GM12878 (cell line): ENCODE data around the gene NF1. TPM values are rescaled to one million over a fixed set of nuclear protein-coding genes. Genes with fewer than 3 reads are reported as not detected.

Experiments
- ATAC-seq: fragments of 200-7000 bp; cut with Tn5 transposase; 3 replicates; pipeline ENCODE4 v1.9.1; 2020; ENCODE audit warnings: mild to moderate bottlenecking, moderate library complexity
- BruUV-seq: library from RNA; stranded (reverse); fragments of 400-500 nt; replicated peaks from 2 replicates; lab custom pipeline; 2021; lab: Mats Ljungman, UMichigan
- CTCF ChIA-PET: fragments of 300-600 bp; sonication (Branson Sonifier 250); formaldehyde crosslinking; extraction: SDS; loops from one replicate; lab custom pipeline; 2021; ENCODE audit warnings: inconsistent platforms; lab: Yijun Ruan, JAX
- POLR2A ChIA-PET: fragments of 350-600 bp; formaldehyde crosslinking; extraction: SDS; loops from one replicate; lab custom pipeline; 2021; ENCODE audit warnings: inconsistent platforms; lab: Charles Lee
- RAD21 ChIA-PET: fragments of 300-600 bp; sonication (Branson Sonifier 250); formaldehyde crosslinking; loops from one replicate; lab custom pipeline; 2023; ENCODE audit warnings: antibody characterized with exemption; ENCODE audit not compliant: unreplicated experiment; lab: Charles Lee
- SMC1A ChIA-PET: fragments of 300-600 bp; sonication (Branson Sonifier 250); formaldehyde crosslinking; loops from one replicate; lab custom pipeline; 2023; ENCODE audit not compliant: unreplicated experiment, uncharacterized antibody; lab: Charles Lee
- DNase-seq: peaks from one replicate; pipeline ENCODE4 v3.0.0-alpha.2; 2011; ENCODE audit warnings: low read depth, low spot score
- FAIRE-seq: peaks from 3 replicates; lab custom pipeline; 2011; peaks lifted over from hg19 to GRCh38; lab: Jason Lieb, UNC
- H2AFZ ChIP-seq: 2 replicates; pipeline ENCODE4 v1.6.0; 2011; ENCODE audit warnings: low read depth, low read length, control low read depth; ENCODE audit not compliant: control insufficient read depth
- H3K27ac ChIP-seq: 2 replicates; pipeline ENCODE4 v1.5.1; 2011; ENCODE audit warnings: control low read depth; ENCODE audit not compliant: control insufficient read depth, insufficient read depth
- H3K27me3 ChIP-seq, 2 experiments: replicated peaks in 1 of 2; 2 replicates each; pipeline versions ENCODE4 v1.6.0 to v1.6.1; 2011; ENCODE audit warnings: low read length in 1 of 2; ENCODE audit not compliant: control insufficient read depth in 2 of 2, insufficient read depth in 2 of 2
- H3K36me3 ChIP-seq, 2 experiments: 2 replicates each; pipeline ENCODE4 v1.5.1; 2011; ENCODE audit warnings: low read length in 1 of 2; ENCODE audit not compliant: control insufficient read depth in 2 of 2, insufficient read depth in 2 of 2
- H3K4me1 ChIP-seq: 2 replicates; pipeline ENCODE4 v1.6.1; 2011; ENCODE audit warnings: mild to moderate bottlenecking, low read length, moderate library complexity, mixed read lengths; ENCODE audit not compliant: control insufficient read depth, insufficient read depth
- H3K4me2 ChIP-seq: 2 replicates; pipeline ENCODE4 v1.6.0; 2011; ENCODE audit warnings: control low read depth; ENCODE audit not compliant: control insufficient read depth, insufficient read depth
- H3K4me3 ChIP-seq: fragments of 200-600 bp; sonication (generic); 2 replicates; pipeline ENCODE4 v1.5.1; 2016
- H3K79me2 ChIP-seq: 2 replicates; pipeline ENCODE4 v1.6.0; 2011; ENCODE audit warnings: low read length; ENCODE audit not compliant: control insufficient read depth, insufficient read depth
- H3K9ac ChIP-seq: 2 replicates; pipeline ENCODE4 v1.8.0; 2011; ENCODE audit warnings: low read length, control low read depth, mixed read lengths; ENCODE audit not compliant: control insufficient read depth, insufficient read depth
- H3K9me3 ChIP-seq: replicated peaks from 3 replicates; pipeline ENCODE4 v1.5.1; 2011; ENCODE audit warnings: mild to moderate bottlenecking, low read length; ENCODE audit not compliant: control insufficient read depth, insufficient read depth
- H4K20me1 ChIP-seq: 2 replicates; pipeline ENCODE4 v1.6.0; 2011; ENCODE audit not compliant: control insufficient read depth, insufficient read depth
- IRF4 ChIP-seq: IDR thresholded peaks from 2 replicates; pipeline ENCODE4 v1.6.1; 2011; ENCODE audit warnings: low read depth, low read length
- NFIC ChIP-seq: IDR thresholded peaks from 2 replicates; pipeline ENCODE4 v1.6.1; 2012; ENCODE audit warnings: low read depth, mild to moderate bottlenecking, inconsistent platforms, low read length, moderate library complexity
- NRF1 ChIP-seq: conservative IDR thresholded peaks from 2 replicates; pipeline ENCODE4 v1.6.1; 2011; ENCODE audit warnings: mild to moderate bottlenecking, low read depth, low read length, improper control_type of control experiment
- POLR2AphosphoS2 ChIP-seq: IDR thresholded peaks from 2 replicates; pipeline ENCODE4 v1.6.1; 2011; ENCODE audit warnings: low read depth, mild to moderate bottlenecking, low read length, improper control_type of control experiment, moderate library complexity
- SPI1 ChIP-seq: IDR thresholded peaks from 2 replicates; pipeline ENCODE4 v1.6.1; 2011; ENCODE audit warnings: low read depth, mild to moderate bottlenecking, low read length, moderate library complexity, borderline replicate concordance; ENCODE audit not compliant: insufficient read depth
- WGBS: methylation state at CpG from one replicate; pipeline ENCODE4 v1.1.6; 2016; ENCODE audit warnings: low lambda C conversion rate; ENCODE audit not compliant: insufficient replicate concordance, insufficient coverage; ENCODE audit errors: missing lambda C conversion rate; 5-methylcytosine and 5-hydroxymethylcytosine counted together
- in situ Hi-C: fragments of 300-500 bp; cut with MboI; formaldehyde crosslinking; loops from 9 replicates; pipeline ENCODE4 v1.14.3; 2018; ENCODE audit warnings: mixed read lengths
- intact Hi-C: fragments of 100-400 bp; cut with micrococcal nuclease; formaldehyde crosslinking; loops from one replicate; pipeline ENCODE4 v1.14.2; 2022; ENCODE audit not compliant: unreplicated experiment
- polyA plus RNA-seq, 11 experiments: library from polyadenylated mRNA; depleted of rRNA in 4 of 11; unstranded in 6 of 11; stranded (reverse) in 5 of 11; fragments of >200 nt; fragmentation: Nextera tagmentation in 4 of 11; fragmentation: Illumina TruSeq in 1 of 11; extraction: Ambion mirVana in 4 of 11; extraction: Trizol in 1 of 11; gene quantifications; 1 replicate in 1 of 11; 2 replicates in 10 of 11; pipeline versions ENCODE4 v1.2.1 to v1.2.3, GENCODE V29; 2011 to 2016; ENCODE audit warnings: inconsistent platforms in 2 of 11, missing spikeins in 2 of 11, low read depth in 1 of 11
- total RNA-seq, 4 experiments: library from RNA; depleted of rRNA in 3 of 4; stranded (reverse); fragments of >200 nt in 3 of 4; fragmentation: Illumina TruSeq in 1 of 4; extraction: Trizol in 1 of 4; gene quantifications; 2 replicates each; pipeline versions ENCODE4 v1.2.1 to v1.2.3, GENCODE V29; 2013 to 2021
- TF ChIP-seq, protein P1 (sequence below), 3 experiments: IDR thresholded peaks in 2 of 3; conservative IDR thresholded peaks in 1 of 3; 2 replicates each; pipeline ENCODE4 v1.5.1; 2011; ENCODE audit warnings: low read depth in 3 of 3, low read length in 3 of 3, mild to moderate bottlenecking in 3 of 3, control low read depth in 2 of 3, moderate library complexity in 2 of 3, inconsistent platforms in 1 of 3, mixed read lengths in 1 of 3; ENCODE audit not compliant: control insufficient read depth in 2 of 3, insufficient read depth in 1 of 3; ENCODE audit errors: extremely low read depth in 1 of 3
- TF ChIP-seq, protein P2 (sequence below): fragments of 450-650 bp; IDR thresholded peaks from 2 replicates; pipeline ENCODE4 v1.6.1; 2017; ENCODE audit warnings: borderline replicate concordance
- TF ChIP-seq, protein P3 (sequence below): fragments of 450-650 bp; formaldehyde crosslinking; IDR thresholded peaks from 2 replicates; pipeline ENCODE4 v1.4.0; 2022; ENCODE audit warnings: mild to moderate bottlenecking, moderate library complexity
- TF ChIP-seq, protein P4 (sequence below): IDR thresholded peaks from 2 replicates; pipeline ENCODE4 v1.6.1; 2012; ENCODE audit warnings: low read depth, low read length, improper control_type of control experiment
- TF ChIP-seq, protein P5 (sequence below): fragments of 150-350 bp; IDR thresholded peaks from 2 replicates; pipeline ENCODE4 v1.6.1; 2016; ENCODE audit warnings: low read depth, low read length

NF1 gene
- total and polyA plus RNA-seq, 10 of the 15 experiments (the other 5 are each of a cell fraction or from before 2014, with no cell fraction given) = 2.5 to 31.8 (median 16.6) TPM

DNA sequence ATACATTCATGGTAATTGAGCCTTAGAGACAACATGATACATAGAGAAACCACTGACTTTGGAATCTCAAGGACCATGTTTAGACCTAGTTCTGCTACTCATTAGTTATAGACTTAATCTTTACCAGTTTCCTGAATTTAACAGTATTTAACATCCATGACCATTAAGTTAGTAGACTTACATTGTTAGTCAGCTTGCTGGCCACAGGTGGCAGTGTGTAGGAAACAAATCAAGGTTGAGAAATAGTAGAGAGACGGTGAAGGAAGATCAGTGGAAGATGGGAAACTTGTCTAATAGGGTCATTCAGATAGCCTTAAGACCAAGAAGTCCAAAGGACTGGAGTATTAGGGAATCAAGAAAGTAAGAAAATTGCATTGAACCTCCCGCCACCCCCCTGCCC is 171.3 kb downstream of the NF1 start (continued):
- TF ChIP-seq, protein P1, sequence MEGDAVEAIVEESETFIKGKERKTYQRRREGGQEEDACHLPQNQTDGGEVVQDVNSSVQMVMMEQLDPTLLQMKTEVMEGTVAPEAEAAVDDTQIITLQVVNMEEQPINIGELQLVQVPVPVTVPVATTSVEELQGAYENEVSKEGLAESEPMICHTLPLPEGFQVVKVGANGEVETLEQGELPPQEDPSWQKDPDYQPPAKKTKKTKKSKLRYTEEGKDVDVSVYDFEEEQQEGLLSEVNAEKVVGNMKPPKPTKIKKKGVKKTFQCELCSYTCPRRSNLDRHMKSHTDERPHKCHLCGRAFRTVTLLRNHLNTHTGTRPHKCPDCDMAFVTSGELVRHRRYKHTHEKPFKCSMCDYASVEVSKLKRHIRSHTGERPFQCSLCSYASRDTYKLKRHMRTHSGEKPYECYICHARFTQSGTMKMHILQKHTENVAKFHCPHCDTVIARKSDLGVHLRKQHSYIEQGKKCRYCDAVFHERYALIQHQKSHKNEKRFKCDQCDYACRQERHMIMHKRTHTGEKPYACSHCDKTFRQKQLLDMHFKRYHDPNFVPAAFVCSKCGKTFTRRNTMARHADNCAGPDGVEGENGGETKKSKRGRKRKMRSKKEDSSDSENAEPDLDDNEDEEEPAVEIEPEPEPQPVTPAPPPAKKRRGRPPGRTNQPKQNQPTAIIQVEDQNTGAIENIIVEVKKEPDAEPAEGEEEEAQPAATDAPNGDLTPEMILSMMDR (IDR thresholded peaks at IDR 0.05 in 2 of 3, conservative IDR thresholded peaks at IDR 0.05 in 1 of 3; ENCODE audit: control insufficient read depth in 2 of 3, extremely low read depth in 1 of 3, insufficient read depth in 1 of 3, low read depth in 3 of 3, low read length in 3 of 3) = peak; percentile 21 to 33 (median 29); a peak in 3 of 6 replicates
- TF ChIP-seq, protein P2, sequence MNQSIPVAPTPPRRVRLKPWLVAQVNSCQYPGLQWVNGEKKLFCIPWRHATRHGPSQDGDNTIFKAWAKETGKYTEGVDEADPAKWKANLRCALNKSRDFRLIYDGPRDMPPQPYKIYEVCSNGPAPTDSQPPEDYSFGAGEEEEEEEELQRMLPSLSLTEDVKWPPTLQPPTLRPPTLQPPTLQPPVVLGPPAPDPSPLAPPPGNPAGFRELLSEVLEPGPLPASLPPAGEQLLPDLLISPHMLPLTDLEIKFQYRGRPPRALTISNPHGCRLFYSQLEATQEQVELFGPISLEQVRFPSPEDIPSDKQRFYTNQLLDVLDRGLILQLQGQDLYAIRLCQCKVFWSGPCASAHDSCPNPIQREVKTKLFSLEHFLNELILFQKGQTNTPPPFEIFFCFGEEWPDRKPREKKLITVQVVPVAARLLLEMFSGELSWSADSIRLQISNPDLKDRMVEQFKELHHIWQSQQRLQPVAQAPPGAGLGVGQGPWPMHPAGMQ = no peak

DNA sequence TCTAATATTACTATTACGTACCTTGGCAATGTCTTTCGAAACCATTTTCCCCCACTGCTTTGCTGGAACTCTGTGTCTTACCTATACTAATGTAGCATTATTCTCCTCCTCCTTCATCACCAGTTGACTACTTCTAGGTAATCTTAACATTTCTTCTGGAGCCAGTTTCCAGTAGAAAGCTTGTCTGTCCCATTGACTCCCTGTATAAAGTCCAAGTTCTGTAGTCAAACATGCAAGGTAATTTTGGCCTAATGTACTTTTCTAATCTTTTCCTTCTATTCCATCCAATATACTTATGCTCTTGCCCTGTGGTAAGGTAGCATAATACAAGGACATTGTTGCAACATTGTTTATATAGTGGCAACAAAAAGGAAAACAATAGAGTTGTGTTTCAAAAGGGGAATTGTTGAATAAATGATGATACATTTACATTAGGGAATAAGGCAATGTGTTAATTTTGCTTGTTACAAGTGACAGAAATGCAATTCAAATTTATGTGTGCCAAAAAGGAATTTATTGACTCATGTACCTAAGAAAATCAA is 174.3 kb downstream of the NF1 start:
- ATAC-seq (no peak), DNase-seq (no peak), FAIRE-seq (no peak)
- intact Hi-C loops (no loop called here), in situ Hi-C loops (no loop called here)
- SMC1A ChIA-PET = interaction anchor here (0.8 to 0.9 kb wide), 2 partner anchors 101 to 104 kb away, joined by 3 read pairs; no protein-coding TSS in a partner anchor
- no peaks in the 10 kb centered on the region for H3K4me1 ChIP-seq
- H3K9me3 ChIP-seq = no peaks in the 10 kb centered on the region
- peaks cover 0 to 15% of the 10 kb centered on the region in 2 experiments; a peak in 2 of 4 replicates for H3K36me3 ChIP-seq
- POLR2A ChIA-PET = no interaction called here
- no TSS peak for BruUV-seq
- H3K9ac ChIP-seq = no peak overlapping the region
- H3K27me3 ChIP-seq = no peaks in the 10 kb centered on the region
- H3K4me2 ChIP-seq = no peak overlapping the region
- no peaks in the 10 kb centered on the region for H3K79me2 ChIP-seq
- no peak overlapping the region for H3K4me3 ChIP-seq
- TF ChIP-seq NFIC (no peak), IRF4 (no peak), SPI1 (no peak), POLR2AphosphoS2 (no peak), NRF1 (no peak)
- TF ChIP-seq, protein P3, sequence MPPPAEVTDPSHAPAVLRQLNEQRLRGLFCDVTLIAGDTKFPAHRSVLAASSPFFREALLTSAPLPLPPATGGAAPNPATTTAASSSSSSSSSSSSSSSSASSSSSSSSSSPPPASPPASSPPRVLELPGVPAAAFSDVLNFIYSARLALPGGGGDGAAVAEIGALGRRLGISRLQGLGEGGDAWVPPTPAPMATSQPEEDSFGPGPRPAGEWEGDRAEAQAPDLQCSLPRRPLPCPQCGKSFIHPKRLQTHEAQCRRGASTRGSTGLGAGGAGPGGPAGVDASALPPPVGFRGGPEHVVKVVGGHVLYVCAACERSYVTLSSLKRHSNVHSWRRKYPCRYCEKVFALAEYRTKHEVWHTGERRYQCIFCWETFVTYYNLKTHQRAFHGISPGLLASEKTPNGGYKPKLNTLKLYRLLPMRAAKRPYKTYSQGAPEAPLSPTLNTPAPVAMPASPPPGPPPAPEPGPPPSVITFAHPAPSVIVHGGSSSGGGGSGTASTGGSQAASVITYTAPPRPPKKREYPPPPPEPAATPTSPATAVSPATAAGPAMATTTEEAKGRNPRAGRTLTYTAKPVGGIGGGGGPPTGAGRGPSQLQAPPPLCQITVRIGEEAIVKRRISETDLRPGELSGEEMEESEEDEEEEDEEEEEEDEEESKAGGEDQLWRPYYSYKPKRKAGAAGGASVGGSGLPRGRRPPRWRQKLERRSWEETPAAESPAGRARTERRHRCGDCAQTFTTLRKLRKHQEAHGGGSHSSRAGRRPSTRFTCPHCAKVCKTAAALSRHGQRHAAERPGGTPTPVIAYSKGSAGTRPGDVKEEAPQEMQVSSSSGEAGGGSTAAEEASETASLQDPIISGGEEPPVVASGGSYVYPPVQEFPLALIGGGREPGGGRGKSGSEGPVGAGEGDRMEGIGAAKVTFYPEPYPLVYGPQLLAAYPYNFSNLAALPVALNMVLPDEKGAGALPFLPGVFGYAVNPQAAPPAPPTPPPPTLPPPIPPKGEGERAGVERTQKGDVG (CRISPR knock-in tag) = no peak
- TF ChIP-seq, protein P4, sequence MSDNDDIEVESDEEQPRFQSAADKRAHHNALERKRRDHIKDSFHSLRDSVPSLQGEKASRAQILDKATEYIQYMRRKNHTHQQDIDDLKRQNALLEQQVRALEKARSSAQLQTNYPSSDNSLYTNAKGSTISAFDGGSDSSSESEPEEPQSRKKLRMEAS = no peak
- TF ChIP-seq, protein P5, sequence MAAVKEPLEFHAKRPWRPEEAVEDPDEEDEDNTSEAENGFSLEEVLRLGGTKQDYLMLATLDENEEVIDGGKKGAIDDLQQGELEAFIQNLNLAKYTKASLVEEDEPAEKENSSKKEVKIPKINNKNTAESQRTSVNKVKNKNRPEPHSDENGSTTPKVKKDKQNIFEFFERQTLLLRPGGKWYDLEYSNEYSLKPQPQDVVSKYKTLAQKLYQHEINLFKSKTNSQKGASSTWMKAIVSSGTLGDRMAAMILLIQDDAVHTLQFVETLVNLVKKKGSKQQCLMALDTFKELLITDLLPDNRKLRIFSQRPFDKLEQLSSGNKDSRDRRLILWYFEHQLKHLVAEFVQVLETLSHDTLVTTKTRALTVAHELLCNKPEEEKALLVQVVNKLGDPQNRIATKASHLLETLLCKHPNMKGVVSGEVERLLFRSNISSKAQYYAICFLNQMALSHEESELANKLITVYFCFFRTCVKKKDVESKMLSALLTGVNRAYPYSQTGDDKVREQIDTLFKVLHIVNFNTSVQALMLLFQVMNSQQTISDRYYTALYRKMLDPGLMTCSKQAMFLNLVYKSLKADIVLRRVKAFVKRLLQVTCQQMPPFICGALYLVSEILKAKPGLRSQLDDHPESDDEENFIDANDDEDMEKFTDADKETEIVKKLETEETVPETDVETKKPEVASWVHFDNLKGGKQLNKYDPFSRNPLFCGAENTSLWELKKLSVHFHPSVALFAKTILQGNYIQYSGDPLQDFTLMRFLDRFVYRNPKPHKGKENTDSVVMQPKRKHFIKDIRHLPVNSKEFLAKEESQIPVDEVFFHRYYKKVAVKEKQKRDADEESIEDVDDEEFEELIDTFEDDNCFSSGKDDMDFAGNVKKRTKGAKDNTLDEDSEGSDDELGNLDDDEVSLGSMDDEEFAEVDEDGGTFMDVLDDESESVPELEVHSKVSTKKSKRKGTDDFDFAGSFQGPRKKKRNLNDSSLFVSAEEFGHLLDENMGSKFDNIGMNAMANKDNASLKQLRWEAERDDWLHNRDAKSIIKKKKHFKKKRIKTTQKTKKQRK = no peak
- H4K20me1 ChIP-seq = no peaks in the 10 kb centered on the region
- RAD21 ChIA-PET = no interaction called here
- WGBS = 97% methylated on average over 2 of the region's 2 CpGs
- H2AFZ ChIP-seq = no peak overlapping the region
- no peak overlapping the region for H3K27ac ChIP-seq
- CTCF ChIA-PET = interaction anchor here (0.9 kb wide), 1 partner anchor 103 kb away, joined by 5 read pairs; no protein-coding TSS in a partner anchor
